CMK (cell line): ENCODE measurements around the gene EMC10.

Experiments
- DNase-seq: peaks from one replicate; pipeline ENCODE4 v3.0.0-alpha.2; 2010; ENCODE audit warnings: low read depth

Gene EMC10

DNA sequence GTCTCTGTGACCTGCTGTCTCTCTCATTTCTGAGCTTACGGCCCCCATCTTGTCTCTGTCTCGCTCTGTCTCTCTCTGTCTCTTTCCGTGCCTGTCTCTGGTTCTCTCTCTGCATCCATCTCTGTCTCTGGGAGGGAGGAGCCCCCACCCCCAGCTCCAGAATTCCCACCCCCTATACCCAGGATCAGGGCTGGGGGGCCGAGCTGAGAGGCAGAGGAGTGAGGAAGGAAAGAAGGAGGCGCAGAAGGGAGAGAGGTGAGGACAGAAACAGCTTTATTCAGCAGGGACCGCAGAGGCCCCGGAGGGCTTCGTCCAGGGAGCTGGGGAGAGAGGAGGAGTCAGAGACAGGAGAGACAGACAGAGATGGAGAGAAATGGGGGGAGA is 20.7 kb downstream of the EMC10 start:
- DNase-seq = no peak

DNA sequence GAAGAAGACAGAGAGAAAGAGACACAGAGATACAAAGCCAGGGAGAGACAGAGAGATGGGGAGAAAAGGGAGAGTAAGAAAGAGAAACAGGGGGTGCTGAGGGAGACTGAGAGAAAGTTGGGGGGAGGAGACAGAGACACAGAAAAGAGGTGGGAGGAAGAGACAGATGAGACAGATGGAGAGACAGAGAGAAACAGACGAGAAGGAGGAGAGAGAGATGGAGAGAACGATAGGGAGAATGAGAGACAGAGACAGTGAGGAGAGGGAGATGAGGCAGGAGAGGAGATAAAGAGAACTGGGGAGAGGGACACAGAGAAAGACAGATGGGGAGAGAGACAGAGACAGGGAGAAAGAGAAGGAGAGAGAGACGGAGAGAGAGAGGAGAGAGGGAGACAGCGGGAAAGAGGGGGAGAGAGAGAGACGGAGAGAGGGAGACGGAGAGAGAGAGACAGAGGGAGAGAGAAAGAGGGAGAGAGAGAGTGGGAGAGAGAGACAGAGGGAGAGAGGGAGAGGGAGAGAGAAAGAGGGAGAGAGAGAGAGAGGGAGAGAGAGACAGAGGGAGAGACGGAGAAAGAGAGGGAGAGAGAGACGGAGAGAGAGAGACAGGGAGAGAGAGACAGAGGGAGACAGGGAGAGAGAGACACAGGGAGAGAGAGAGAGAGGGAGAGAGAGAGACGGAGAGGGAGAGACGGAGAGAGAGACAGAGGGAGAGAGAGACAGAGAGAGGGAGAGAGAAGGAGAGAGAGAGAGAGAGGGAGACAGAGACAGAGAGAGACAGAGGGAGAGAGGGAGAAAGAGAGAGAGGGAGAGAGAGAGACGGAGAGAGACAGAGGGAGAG is 22.1 kb downstream of the EMC10 start:
- no peak for DNase-seq

DNA sequence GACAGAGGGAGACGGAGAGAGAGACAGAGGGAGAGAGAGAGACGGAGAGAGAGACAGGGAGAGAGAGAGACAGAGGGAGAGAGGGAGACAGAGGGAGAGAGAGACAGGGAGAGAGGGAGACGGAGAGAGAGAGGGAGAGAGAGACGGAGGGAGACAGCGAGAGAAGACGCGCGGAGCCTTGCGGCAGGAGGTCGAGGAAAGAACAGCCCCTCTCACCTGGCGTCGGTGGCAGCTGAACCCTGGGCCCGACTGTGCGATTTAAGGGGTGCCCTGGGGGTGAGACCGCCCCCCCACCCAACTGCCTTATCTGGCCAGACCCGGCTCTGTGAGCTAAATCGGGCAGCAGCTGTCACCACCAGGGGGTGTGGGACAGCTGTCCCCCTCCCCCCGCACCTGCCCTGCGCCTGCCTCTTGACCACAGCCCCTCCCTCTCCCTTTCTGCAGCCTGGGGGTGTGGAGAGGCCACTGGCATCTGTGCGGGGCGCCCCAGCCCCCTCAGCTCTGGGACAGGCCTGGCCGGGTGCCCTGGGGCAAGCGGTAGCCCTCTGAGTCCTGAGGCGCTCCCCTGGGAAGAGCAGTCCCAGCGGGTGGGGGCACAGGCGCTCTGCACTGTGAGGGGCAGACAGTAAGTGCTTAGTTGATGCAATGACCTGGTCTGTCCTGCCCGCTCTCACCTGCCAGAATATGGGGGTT is 23.9 kb downstream of the EMC10 start:
- DNase-seq = no peak

DNA sequence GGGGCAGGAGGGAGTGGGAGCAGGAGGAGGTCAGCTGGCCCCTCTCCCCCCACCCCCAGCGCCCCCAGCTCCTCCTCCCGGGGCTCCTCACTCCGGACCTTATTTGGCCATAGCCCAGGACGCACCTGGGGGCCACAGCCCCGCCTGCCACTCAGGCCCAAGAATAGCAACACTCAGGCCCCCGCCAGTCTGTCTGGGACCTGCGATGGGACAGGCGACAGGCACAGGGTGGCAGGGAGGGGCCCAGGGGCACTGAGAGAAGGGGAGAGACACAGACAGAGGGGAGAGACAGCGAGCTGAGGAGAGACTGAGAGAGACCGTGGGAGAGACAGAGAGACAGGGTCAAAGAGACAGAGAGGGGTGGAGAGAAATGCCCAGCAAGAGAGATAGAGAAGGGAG is 24.4 kb downstream of the EMC10 start:
- no peak for DNase-seq

DNA sequence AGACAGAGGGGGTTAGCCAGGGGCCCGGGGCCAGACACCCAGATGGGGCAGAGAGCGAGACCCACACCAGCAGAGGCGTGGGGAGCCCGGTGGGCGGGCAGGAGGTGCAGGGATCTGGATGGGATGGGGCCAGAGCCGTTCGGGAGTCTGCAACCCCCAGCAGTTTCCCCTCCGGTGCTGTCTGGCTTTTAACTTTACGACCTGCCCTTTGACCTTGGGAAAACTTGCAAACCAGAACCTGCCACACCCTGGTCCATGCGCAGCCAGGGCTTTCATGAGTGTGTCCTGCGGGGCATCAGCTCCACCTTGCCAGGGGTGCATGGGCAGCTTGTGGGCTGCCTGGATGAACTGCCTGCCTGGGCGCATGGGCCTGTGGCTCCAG is 24.9 kb downstream of the EMC10 start:
- no peak for DNase-seq

DNA sequence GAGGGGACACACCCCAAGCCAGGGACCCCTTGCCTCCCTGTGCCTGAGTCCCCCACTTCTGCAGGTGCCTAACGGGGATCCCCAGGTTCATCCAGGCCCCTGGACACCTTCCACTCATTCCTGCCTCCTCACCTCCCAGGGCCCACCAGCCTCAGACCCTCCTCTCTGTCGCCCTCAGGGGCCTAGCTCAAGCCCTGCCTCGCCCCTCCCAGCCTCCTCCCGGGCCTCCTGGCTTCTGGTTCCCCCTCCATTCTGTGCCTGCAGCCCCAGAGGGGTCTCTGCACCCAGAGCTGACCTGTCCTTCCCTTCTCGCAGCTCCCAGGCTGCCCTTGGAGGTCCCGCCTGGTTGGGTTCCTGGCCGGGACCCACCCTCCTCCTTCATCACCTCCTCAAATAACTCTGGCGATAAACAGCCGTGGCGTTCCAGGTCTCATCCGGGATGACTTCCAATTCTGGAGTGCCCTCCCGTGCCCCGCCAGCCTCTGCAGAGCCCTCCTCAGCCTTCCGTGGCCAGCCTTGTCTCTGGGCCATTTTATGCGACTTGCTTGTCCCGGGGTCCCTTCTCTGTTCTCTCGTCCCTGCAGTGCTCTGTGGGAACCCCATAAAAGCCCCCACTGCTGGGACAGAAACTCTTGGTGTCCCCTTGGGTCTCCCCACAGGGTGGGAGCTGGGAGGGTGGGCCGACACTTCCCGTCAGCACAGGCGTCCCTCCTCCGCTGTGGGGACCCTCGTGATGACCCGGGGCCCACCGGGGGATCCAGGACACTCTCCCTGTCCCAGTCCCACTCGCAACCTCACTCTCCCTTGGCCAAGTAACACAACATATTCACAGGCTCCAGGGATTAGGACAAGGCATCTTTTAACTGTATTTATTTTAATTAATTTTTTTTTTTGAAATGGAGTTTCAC is 25.5 kb downstream of the EMC10 start:
- no peak for DNase-seq

DNA sequence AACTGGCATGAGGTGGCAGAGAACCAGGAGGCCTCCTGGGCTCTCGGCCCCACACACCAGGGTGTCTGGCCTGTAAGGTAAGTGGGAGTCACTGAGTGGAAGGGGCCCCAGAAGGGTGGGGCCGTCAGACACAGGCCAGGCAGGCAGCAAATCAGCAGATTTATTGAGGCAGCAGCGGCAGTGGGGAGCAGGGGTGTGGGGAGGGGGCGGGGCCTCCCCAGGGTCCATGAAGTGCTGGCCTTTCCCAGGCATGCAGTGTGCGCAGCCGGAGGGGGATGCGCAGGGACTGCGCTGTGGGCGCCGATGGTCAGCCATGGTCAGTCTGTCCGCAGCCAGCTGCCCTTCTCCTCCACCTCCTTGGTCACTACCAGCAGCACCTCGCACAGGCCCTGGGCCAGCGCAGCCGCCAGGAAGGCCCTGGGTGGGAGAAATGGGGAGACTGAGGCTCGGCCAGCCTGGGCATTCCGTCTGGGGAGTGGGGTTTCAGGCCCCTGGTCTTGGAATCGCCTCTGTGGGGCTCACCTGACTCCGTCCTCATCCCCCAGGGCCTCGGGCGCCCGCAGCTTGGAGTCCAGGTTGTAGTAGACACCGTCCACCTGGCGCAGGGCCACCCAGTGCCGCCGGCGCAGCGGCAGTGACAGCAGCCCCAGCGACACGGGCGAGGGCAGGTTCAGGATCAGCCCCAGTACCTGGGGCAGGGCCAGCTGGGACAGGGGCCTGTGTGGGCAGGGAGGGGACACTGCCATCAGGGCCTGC is 29.7 kb downstream of the EMC10 start:
- DNase-seq = no peak

DNA sequence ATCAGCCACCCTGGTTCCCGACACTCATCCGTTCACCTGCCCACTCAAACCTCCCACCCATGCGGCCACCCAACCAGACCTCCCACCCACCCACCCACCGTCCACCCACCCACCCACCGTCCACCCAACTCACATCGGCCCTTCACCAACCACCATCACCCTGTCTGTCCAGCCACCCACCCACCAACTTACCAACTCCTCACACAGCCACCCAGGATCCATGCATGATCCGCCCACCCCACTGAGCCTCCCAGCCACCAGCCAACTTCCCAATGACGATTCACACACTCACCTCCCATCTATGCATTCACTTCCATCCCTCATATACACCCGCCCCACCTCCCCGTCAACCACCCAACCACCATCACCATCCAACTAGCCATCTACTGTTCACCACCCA is 30.4 kb downstream of the EMC10 start:
- no peak for DNase-seq

DNA sequence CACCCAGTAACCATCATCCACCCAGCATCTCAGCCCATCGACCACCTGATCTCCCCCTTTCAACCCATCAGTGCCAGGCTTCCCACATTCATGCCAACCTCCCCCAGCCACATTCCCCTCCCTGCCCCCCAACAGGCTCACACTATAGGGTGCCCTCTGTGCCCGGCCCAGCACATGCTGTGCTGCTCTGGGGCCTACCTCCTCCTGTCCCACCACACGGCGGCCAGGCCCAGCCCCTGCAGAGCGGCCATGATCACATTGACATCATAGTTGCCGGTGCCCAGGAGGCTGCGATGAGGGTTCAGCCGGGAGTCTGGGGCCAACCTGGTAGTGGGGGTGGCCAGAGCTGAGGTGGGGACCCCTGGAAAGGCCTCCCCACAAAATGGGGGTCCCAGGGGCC is 31.1 kb downstream of the EMC10 start:
- DNase-seq = no peak

DNA sequence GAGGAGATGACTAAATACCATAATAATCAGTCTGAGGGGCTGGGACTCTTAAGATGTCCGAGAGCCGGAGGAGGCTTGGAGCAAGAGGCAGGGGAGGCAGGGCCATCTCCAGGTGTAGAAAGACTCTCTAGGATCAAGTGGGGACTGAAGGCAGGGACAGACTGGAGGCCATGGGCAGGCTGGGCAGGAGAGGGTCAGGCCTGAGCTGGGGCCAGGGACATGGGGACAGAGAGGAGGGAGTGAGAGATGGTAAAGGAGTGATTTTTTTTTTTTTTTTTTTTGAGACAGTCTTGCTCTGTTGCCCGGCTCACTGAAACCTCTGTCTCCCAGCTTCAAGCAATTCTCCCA is 32.5 kb downstream of the EMC10 start:
- DNase-seq = no peak

DNA sequence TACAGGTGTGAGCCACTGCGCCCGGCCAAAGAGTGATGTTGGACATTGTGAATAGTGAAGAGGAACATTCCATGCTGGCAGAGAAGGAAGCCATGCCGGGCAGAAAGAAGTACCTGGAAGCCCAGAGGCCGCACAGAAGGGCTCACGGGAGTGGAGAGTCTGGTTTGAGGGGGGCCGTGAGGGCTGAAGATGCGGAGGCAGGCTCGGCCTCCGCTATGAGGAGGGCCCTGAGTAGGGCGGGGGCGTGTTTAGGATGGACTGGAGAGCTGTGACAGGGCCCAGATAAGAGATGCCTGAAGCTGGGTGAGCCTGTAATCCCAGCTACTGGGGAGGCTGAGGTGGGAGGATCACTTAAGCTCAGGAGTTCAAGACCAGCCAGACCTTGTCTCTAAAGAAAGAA is 33.1 kb downstream of the EMC10 start:
- no peak for DNase-seq

DNA sequence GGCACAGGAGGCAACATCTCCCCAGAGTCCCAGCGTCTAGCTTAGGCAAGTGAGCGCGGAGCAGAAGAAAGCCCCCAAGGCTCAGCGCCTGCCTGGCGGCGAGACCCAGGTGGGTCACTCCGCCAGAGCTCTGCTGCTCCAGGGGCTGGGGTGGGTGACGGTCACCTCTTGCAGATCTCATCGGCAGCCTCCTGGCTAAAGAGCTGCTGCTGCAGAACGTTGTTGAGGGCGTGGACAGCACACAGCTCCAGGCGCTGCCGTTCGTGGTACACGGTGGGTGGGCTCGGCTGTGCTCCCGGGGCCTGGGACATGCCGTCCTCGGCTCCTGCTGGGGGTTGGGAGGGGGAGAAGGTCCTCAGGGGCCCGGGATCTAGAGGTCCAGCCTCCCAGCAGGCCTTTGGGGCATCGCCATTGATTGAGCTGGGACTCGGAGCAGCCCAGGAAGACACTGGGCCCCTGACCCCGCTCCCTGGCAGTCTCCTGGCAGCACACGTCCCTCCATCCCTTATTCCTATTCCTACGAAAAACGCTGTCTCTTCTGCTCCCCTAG is 33.9 kb downstream of the EMC10 start:
- no peak for DNase-seq

DNA sequence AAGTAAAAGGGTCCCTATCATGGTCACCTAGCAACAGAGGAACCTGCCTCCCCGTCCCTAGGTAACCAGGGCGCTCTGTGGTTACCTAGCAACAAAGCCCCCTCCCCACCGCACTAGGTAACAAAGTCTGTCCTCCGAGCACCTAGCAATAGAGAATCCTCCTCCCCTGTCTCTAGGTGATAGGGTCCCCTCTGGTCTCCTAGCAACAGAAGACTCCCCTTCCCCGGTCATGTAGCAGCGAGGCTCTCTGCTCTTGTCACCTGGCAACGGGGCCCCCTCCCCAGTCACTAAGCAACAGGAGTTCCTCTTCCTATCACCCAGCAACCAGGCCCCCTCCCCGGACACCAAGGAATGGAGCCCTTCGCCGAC is 34.4 kb downstream of the EMC10 start:
- no peak for DNase-seq

DNA sequence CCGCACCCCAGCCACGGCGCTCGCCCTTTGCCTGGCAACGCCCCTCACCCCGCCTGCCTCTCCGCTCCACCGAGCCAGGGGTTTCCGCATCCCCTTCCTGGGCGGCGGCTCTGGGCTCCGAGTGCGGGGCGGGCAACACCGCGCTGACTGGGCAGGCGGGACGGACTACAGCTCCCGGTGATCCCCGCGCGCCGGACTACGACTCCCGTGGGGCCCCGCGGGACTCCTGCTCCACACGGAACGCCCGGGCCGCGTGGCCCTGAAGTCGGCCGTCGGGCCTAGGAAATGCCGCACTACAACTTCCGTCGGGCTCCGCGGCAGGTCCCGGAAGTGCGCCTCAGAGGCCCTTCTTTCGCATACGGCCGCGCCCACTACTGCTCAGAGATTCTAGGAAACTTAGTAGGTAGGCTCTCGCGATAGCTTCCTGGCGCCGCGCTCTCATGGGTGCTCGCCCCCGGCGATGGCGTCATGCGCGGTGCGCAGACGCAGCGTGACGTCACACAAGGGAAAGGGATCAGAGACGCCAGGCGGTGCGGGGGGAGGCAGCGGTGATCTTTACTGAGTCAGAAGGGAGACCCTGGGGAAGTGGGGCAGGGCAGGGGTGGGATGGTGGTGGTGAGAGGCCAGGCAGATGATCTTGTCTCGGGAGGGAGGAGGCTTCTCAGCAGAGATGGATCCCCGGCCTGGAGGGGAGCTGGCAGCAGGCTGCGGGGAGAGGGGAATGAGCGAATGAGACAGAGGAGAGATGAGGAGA is 34.9 kb downstream of the EMC10 start, which contains the start of gene JOSD2:
Gene JOSD2 (minus strand): TSS at position 123 of the 754 bp plus-strand sequence. CDS start 760 bp downstream, outside the sequence.
- DNase-seq = peak; percentile 100

DNA sequence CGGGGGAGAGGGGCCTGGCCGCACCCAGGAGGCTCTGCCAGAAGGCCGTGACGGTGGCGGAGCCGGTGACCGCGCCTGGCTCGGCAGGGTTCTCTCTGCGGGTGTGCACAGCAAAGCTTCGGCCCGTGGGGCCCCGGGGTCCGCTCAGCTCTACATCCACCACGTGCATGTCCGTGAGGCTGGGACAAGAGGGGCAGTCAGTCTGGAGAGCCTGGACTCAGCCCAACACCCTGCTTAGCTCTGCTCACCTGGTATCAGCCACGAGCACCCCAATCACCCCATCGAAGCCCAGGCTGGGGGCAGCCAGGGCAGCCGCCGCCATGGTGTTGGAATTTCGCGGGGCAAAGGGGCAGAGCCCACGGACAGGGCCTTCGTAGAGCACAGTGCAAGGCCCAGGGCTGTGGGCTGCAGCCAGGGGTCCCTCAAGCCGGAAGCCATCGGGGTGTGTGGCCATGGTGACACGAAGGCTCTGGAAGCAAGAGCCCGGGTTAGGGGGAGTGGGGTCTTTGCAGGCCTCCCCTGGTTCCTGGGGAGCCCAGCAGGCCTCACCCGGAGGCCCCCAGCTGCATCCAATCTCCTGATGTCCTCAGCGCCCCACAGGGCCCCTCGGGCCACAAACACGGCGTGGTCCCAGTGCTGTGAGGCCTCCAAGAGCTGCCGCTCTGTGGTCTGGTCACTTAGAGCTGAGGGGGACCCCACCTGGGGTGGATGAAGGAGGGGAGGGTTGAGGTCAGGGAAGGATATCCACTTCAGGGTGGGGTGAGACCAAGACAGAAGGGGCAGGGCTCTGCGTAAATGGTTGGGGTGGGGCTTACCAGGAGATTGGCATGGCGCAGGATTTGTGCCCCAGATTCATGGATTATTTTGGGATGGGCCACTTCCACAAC is 36.0 kb downstream of the EMC10 start:
- DNase-seq = no peak

DNA sequence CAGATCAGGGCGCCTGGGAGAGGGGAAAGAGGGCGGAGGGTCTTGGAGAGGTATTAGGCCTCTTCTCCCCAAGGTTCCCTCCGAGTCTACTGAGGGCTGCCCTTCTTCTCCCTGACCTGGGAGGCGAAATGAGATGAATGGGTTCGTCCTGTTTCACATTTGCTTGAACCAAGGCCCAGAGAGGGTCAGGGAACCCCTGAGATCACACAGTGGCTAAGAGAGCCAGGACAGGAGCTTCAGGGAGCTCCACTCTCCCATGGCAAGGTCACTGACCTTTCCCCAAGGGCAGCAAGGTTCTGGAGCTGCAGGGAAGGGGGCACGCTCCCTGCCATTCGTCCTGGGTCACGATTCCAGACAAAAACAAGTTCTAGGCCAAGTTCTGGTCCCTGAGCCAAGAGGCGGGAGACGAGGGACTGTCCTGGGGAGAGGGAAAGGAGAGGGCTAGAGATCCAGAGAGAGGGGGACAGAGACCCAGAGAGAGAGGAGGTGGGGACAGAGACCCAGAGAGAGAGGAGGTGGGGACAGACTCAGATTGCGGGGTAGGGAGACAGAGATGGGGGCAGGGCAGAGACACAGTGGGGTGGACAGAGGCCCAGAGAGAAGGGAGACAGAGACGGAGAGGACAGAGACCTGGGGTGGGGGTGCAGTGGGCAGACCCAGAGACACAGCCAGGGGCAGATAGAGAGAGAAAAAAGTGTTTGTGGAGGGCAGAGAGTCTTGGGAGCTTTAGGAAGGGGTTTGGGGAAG is 36.9 kb downstream of the EMC10 start:
- DNase-seq = no peak

DNA sequence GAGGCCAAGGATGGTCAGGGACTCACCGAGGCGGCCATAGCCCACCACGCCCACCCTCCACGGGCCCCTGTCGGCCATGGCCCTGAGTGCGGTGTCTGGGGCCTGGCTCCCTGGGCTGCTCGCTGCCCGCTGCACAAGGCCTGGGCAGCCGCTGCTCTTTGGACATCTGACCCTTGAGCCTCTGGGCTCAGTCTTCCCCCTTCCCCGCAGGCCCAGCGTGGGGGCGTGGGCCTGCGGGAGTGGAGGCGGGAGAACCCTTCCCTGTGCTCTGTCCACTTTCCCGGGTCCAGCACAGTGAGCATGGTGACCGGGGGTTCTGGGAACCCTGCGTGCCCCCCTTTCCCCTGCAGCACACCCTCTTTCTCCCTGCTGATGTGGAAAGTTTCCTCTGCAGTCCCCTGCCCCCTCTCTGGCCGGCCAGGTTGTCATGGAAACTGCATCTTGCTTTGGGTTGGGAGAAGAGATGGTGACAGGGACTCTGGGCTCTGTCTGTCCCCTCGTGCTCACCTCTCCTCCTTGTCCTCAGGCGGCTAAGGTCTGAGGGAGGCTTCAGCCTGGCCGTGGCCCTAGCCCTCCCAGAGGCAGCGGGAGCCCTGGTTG is 37.5 kb downstream of the EMC10 start, which contains the start of gene ASPDH:
Gene ASPDH (minus strand): TSS at position 168 of the 600 bp plus-strand sequence. CDS start 90 bp downstream, at position 78.
- no peak for DNase-seq

DNA sequence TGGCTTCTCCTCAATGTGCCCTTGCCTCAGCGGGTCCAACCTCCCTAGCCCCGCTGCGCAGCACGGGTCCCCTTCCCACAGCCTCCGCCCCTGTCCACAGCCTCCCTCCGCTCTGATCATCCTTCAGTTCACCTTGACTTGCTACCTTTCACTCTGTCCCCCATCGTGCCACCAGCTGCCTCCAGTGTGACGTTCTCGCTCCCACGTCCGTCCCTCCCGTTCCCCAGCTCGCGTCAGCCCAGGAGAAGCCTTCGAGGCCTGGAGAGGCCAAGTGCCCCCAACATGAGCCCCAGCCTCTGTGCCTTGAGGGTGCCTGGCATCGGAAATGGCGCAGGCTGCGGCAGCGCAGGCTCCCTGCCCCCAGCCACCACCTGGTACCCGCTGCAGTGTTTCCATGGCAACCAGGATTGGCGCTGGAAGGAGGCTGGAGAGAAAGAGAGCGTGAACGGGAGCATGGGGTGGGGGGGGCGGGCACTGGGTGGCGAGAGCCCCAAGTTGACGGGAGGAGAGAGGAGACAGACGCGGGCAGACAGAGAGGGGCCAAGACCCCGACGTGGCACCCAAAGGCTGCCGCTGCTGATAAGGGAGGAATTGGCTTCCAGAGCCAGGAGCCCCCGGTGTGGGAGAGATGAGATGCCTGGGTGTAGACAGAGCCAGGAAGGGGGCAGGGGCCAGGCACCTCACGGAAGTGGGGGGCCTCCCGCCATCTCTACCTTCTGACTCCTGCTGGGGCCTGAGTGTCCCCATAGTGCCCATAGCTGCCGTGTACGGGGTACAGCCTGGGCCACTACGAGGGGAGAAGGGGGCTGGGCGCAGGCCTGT is 38.2 kb downstream of the EMC10 start:
- no peak for DNase-seq
